ENCODE measurements around the gene AMH.

AMH gene

GRCh38 chr19:2249880-2250765 lies 1.0 kb downstream of the AMH start:
- DNase-seq (ENCODE audit: low read depth in 3 of 3), result no peak

- DNase-seq (ENCODE audit: low read depth in 3 of 3), result no peak
Measured at GRCh38 chr19:2250766-2251105, 1.6 kb downstream of the AMH start.

- no peak for DNase-seq (ENCODE audit: low read depth in 3 of 3)
Measured at GRCh38 chr19:2251106-2252054, 2.3 kb downstream of the AMH start.

GRCh38 chr19:2252055-2252796 lies 3.1 kb downstream of the AMH start:
- no peak for DNase-seq (ENCODE audit: low read depth in 3 of 3)

GRCh38 chr19:2252797-2253105 lies 3.6 kb downstream of the AMH start:
- DNase-seq (ENCODE audit: low read depth in 3 of 3), result no peak

GRCh38 chr19:2253106-2254063 lies 4.3 kb downstream of the AMH start:
- no peak for DNase-seq (ENCODE audit: low read depth in 3 of 3)

GRCh38 chr19:2254064-2254872 lies 5.1 kb downstream of the AMH start:
- DNase-seq (ENCODE audit: low read depth in 3 of 3), result no peak

GRCh38 chr19:2255112-2255845 lies 6.2 kb downstream of the AMH start:
- DNase-seq (ENCODE audit: low read depth in 3 of 3), result no peak

GRCh38 chr19:2255982-2256685 lies 7.0 kb downstream of the AMH start, which contains the start of gene JSRP1:
Gene JSRP1, minus strand, starts transcription at chr19:2256417. Its CDS starts 1,103 bp downstream, at chr19:2255314.
- DNase-seq (ENCODE audit: low read depth in 3 of 3), result no peak

- no peak for DNase-seq (ENCODE audit: low read depth in 3 of 3)
Measured at GRCh38 chr19:2259336-2259735, 10.2 kb downstream of the AMH start.

GRCh38 chr19:2260341-2260805 lies 11.2 kb downstream of the AMH start:
- DNase-seq (ENCODE audit: low read depth in 3 of 3), result no peak

- no peak for DNase-seq (ENCODE audit: low read depth in 3 of 3)
Measured at GRCh38 chr19:2261438-2262172, 12.5 kb downstream of the AMH start.

- DNase-seq (ENCODE audit: low read depth in 3 of 3), result no peak
Measured at GRCh38 chr19:2266183-2266993, 17.3 kb downstream of the AMH start.

- DNase-seq (ENCODE audit: low read depth in 3 of 3), result no peak
Measured at GRCh38 chr19:2268480-2268830, 19.3 kb downstream of the AMH start.

GRCh38 chr19:2268861-2269243 lies 19.7 kb downstream of the AMH start:
- DNase-seq (ENCODE audit: low read depth in 3 of 3), result no peak

GRCh38 chr19:2269244-2270156 lies 20.4 kb downstream of the AMH start:
- peak; percentile 96 to 98 (median 97) for DNase-seq (ENCODE audit: low read depth in 3 of 3)
